ENCODE results near the gene RERE.

RERE gene

GRCh38 chr1:8363186-8363766, 454.2 kb downstream of the RERE start:
- TF ChIP-seq NFIC (IDR thresholded peaks at IDR 0.05) (no peak), FOXM1 (IDR thresholded peaks at IDR 0.05; ENCODE audit: borderline replicate concordance, low read depth) (no peak), RAD21 (IDR thresholded peaks at IDR 0.05; ENCODE audit: low read depth) (no peak), EGR1 (IDR thresholded peaks at IDR 0.05) (no peak)

- no peak for TF ChIP-seq RAD21 (IDR thresholded peaks at IDR 0.05; ENCODE audit: low read depth)
- no peak for TF ChIP-seq CREB1 (IDR thresholded peaks at IDR 0.05; ENCODE audit: low read depth)
Observed at GRCh38 chr1:8362701-8363101, 454.7 kb downstream of the RERE start.

GRCh38 chr1:8361198-8361849, 456.1 kb downstream of the RERE start:
- TF ChIP-seq NFIC (IDR thresholded peaks at IDR 0.05): no peak
- TF ChIP-seq YY1 (IDR thresholded peaks at IDR 0.05; ENCODE audit: low read depth): no peak
- no peak for TF ChIP-seq CREB1 (IDR thresholded peaks at IDR 0.05; ENCODE audit: low read depth)
- no peak for TF ChIP-seq TEAD4 (IDR thresholded peaks at IDR 0.05)
- no peak for TF ChIP-seq USF1 (IDR thresholded peaks at IDR 0.05)
- no peak for TF ChIP-seq EP300 (IDR thresholded peaks at IDR 0.05; ENCODE audit: borderline replicate concordance)
- TF ChIP-seq TAF1 (IDR thresholded peaks at IDR 0.05; ENCODE audit: low read depth): no peak
- no peak for TF ChIP-seq FOXM1 (IDR thresholded peaks at IDR 0.05; ENCODE audit: borderline replicate concordance, low read depth)
- no peak for TF ChIP-seq CEBPB (IDR thresholded peaks at IDR 0.05)
- no peak for TF ChIP-seq MAX (IDR thresholded peaks at IDR 0.05)
- TF ChIP-seq RAD21 (IDR thresholded peaks at IDR 0.05; ENCODE audit: low read depth): no peak
- TF ChIP-seq ZBTB7A (IDR thresholded peaks at IDR 0.05; ENCODE audit: low read depth): no peak

- TF ChIP-seq MAX (IDR thresholded peaks at IDR 0.05): no peak
- no peak for TF ChIP-seq USF1 (IDR thresholded peaks at IDR 0.05)
- TF ChIP-seq ZBTB7A (IDR thresholded peaks at IDR 0.05; ENCODE audit: low read depth): no peak
- TF ChIP-seq YY1 (IDR thresholded peaks at IDR 0.05; ENCODE audit: low read depth): no peak
- no peak for TF ChIP-seq CREB1 (IDR thresholded peaks at IDR 0.05; ENCODE audit: low read depth)
- no peak for TF ChIP-seq EP300 (IDR thresholded peaks at IDR 0.05; ENCODE audit: borderline replicate concordance)
- TF ChIP-seq RAD21 (IDR thresholded peaks at IDR 0.05; ENCODE audit: low read depth): no peak
- TF ChIP-seq CEBPB (IDR thresholded peaks at IDR 0.05): no peak
Observed at GRCh38 chr1:8360493-8361197, 456.8 kb downstream of the RERE start.

GRCh38 chr1:8359617-8360481, 457.6 kb downstream of the RERE start:
- TF ChIP-seq EGR1 (IDR thresholded peaks at IDR 0.05): no peak
- no peak for TF ChIP-seq CREB1 (IDR thresholded peaks at IDR 0.05; ENCODE audit: low read depth)
- TF ChIP-seq REST (IDR thresholded peaks at IDR 0.05; ENCODE audit: low read depth): no peak
- TF ChIP-seq TAF1 (IDR thresholded peaks at IDR 0.05; ENCODE audit: low read depth): no peak
- no peak for TF ChIP-seq MAX (IDR thresholded peaks at IDR 0.05)
- TF ChIP-seq TEAD4 (IDR thresholded peaks at IDR 0.05): no peak
- no peak for TF ChIP-seq CEBPB (IDR thresholded peaks at IDR 0.05)
- TF ChIP-seq TCF12 (IDR thresholded peaks at IDR 0.05; ENCODE audit: low read depth): no peak
- no peak for TF ChIP-seq ZBTB7A (IDR thresholded peaks at IDR 0.05; ENCODE audit: low read depth)
- no peak for TF ChIP-seq EP300 (IDR thresholded peaks at IDR 0.05; ENCODE audit: borderline replicate concordance)
- TF ChIP-seq YY1 (IDR thresholded peaks at IDR 0.05; ENCODE audit: low read depth): no peak
- no peak for TF ChIP-seq RAD21 (IDR thresholded peaks at IDR 0.05; ENCODE audit: low read depth)

GRCh38 chr1:8358897-8359616, 458.4 kb downstream of the RERE start:
- TF ChIP-seq MAX (IDR thresholded peaks at IDR 0.05): no peak
- TF ChIP-seq FOXM1 (IDR thresholded peaks at IDR 0.05; ENCODE audit: borderline replicate concordance, low read depth): no peak
- no peak for TF ChIP-seq EP300 (IDR thresholded peaks at IDR 0.05; ENCODE audit: borderline replicate concordance)
- TF ChIP-seq ZBTB7A (IDR thresholded peaks at IDR 0.05; ENCODE audit: low read depth): no peak
- no peak for TF ChIP-seq EGR1 (IDR thresholded peaks at IDR 0.05)
- no peak for TF ChIP-seq RAD21 (IDR thresholded peaks at IDR 0.05; ENCODE audit: low read depth)
- no peak for TF ChIP-seq TAF1 (IDR thresholded peaks at IDR 0.05; ENCODE audit: low read depth)
- no peak for TF ChIP-seq CEBPB (IDR thresholded peaks at IDR 0.05)
- TF ChIP-seq TEAD4 (IDR thresholded peaks at IDR 0.05): no peak
- no peak for TF ChIP-seq YY1 (IDR thresholded peaks at IDR 0.05; ENCODE audit: low read depth)
- no peak for TF ChIP-seq USF1 (IDR thresholded peaks at IDR 0.05)
- TF ChIP-seq TCF12 (IDR thresholded peaks at IDR 0.05; ENCODE audit: low read depth): no peak
- no peak for TF ChIP-seq CREB1 (IDR thresholded peaks at IDR 0.05; ENCODE audit: low read depth)
- no peak for TF ChIP-seq NFIC (IDR thresholded peaks at IDR 0.05)
- TF ChIP-seq REST (IDR thresholded peaks at IDR 0.05; ENCODE audit: low read depth): no peak

Measured in Ishikawa (cell line).